ENCODE measurements around the gene CLN3.
A peak's percentile ranks its signal among the peaks of the same experiment; 100 is the strongest.

- no peak for TF ChIP-seq CTCF (IDR thresholded peaks at IDR 0.05 in 8 of 11, conservative IDR thresholded peaks at IDR 0.05 in 3 of 11)
- peak in 1 of 3 donors; percentile 40 for TF ChIP-seq POLR2AphosphoS5 (IDR thresholded peaks at IDR 0.05)
These were observed 5.6 kb downstream of the CLN3 start for GRCh38 chr16:28486266-28486665.
